GM12878 (cell line): ENCODE data around the gene ANKRD13C. TPM values are rescaled to one million over a fixed set of nuclear protein-coding genes. Genes with fewer than 3 reads are reported as not detected.

Experiments used
- ATAC-seq: fragments of 200-7000 bp; cut with Tn5 transposase; 3 replicates; pipeline ENCODE4 v1.9.1; 2020; ENCODE audit warnings: mild to moderate bottlenecking, moderate library complexity
- BruUV-seq: library from RNA; stranded (reverse); fragments of 400-500 nt; replicated peaks from 2 replicates; lab custom pipeline; 2021; lab: Mats Ljungman, UMichigan
- CTCF ChIA-PET: fragments of 300-600 bp; sonication (Branson Sonifier 250); formaldehyde crosslinking; extraction: SDS; loops from one replicate; lab custom pipeline; 2021; ENCODE audit warnings: inconsistent platforms; lab: Yijun Ruan, JAX
- POLR2A ChIA-PET: fragments of 350-600 bp; formaldehyde crosslinking; extraction: SDS; loops from one replicate; lab custom pipeline; 2021; ENCODE audit warnings: inconsistent platforms; lab: Charles Lee
- RAD21 ChIA-PET: fragments of 300-600 bp; sonication (Branson Sonifier 250); formaldehyde crosslinking; loops from one replicate; lab custom pipeline; 2023; ENCODE audit warnings: antibody characterized with exemption; ENCODE audit not compliant: unreplicated experiment; lab: Charles Lee
- SMC1A ChIA-PET: fragments of 300-600 bp; sonication (Branson Sonifier 250); formaldehyde crosslinking; loops from one replicate; lab custom pipeline; 2023; ENCODE audit not compliant: unreplicated experiment, uncharacterized antibody; lab: Charles Lee
- DNase-seq: peaks from one replicate; pipeline ENCODE4 v3.0.0-alpha.2; 2011; ENCODE audit warnings: low read depth, low spot score
- FAIRE-seq: peaks from 3 replicates; lab custom pipeline; 2011; peaks lifted over from hg19 to GRCh38; lab: Jason Lieb, UNC
- H2AFZ ChIP-seq: 2 replicates; pipeline ENCODE4 v1.6.0; 2011; ENCODE audit warnings: low read depth, low read length, control low read depth; ENCODE audit not compliant: control insufficient read depth
- H3K27ac ChIP-seq: 2 replicates; pipeline ENCODE4 v1.5.1; 2011; ENCODE audit warnings: control low read depth; ENCODE audit not compliant: control insufficient read depth, insufficient read depth
- H3K27me3 ChIP-seq, 2 experiments: replicated peaks in 1 of 2; 2 replicates each; pipeline versions ENCODE4 v1.6.0 to v1.6.1; 2011; ENCODE audit warnings: low read length in 1 of 2; ENCODE audit not compliant: control insufficient read depth in 2 of 2, insufficient read depth in 2 of 2
- H3K36me3 ChIP-seq, 2 experiments: 2 replicates each; pipeline ENCODE4 v1.5.1; 2011; ENCODE audit warnings: low read length in 1 of 2; ENCODE audit not compliant: control insufficient read depth in 2 of 2, insufficient read depth in 2 of 2
- H3K4me1 ChIP-seq: 2 replicates; pipeline ENCODE4 v1.6.1; 2011; ENCODE audit warnings: mild to moderate bottlenecking, low read length, moderate library complexity, mixed read lengths; ENCODE audit not compliant: control insufficient read depth, insufficient read depth
- H3K4me2 ChIP-seq: 2 replicates; pipeline ENCODE4 v1.6.0; 2011; ENCODE audit warnings: control low read depth; ENCODE audit not compliant: control insufficient read depth, insufficient read depth
- H3K4me3 ChIP-seq: fragments of 200-600 bp; sonication (generic); 2 replicates; pipeline ENCODE4 v1.5.1; 2016
- H3K79me2 ChIP-seq: 2 replicates; pipeline ENCODE4 v1.6.0; 2011; ENCODE audit warnings: low read length; ENCODE audit not compliant: control insufficient read depth, insufficient read depth
- H3K9ac ChIP-seq: 2 replicates; pipeline ENCODE4 v1.8.0; 2011; ENCODE audit warnings: low read length, control low read depth, mixed read lengths; ENCODE audit not compliant: control insufficient read depth, insufficient read depth
- H3K9me3 ChIP-seq: replicated peaks from 3 replicates; pipeline ENCODE4 v1.5.1; 2011; ENCODE audit warnings: mild to moderate bottlenecking, low read length; ENCODE audit not compliant: control insufficient read depth, insufficient read depth
- H4K20me1 ChIP-seq: 2 replicates; pipeline ENCODE4 v1.6.0; 2011; ENCODE audit not compliant: control insufficient read depth, insufficient read depth
- CEBPB ChIP-seq, 2 experiments: fragments of 150-350 bp in 1 of 2; IDR thresholded peaks; 2 replicates each; pipeline ENCODE4 v1.6.1; 2012 to 2014; ENCODE audit warnings: low read depth in 2 of 2, low read length in 2 of 2, borderline replicate concordance in 1 of 2, inconsistent platforms in 1 of 2
- CHD4 ChIP-seq: fragments of 200-600 bp; sonication (generic); IDR thresholded peaks from 2 replicates; pipeline ENCODE4 v1.6.1; 2016; ENCODE audit warnings: mild to moderate bottlenecking
- EED ChIP-seq: sonication (generic); IDR thresholded peaks from 2 replicates; pipeline ENCODE4 v1.6.1; 2016; ENCODE audit warnings: antibody characterized with exemption, low read depth
- ESRRA ChIP-seq: IDR thresholded peaks from 2 replicates; pipeline ENCODE4 v1.6.1; 2012; ENCODE audit warnings: mild to moderate bottlenecking, low read length, improper control_type of control experiment
- ETV6 ChIP-seq, 2 experiments: fragments of 450-650 bp in 1 of 2; IDR thresholded peaks in 1 of 2; conservative IDR thresholded peaks in 1 of 2; 2 replicates each; pipeline ENCODE4 v1.6.1; 2014; ENCODE audit warnings: antibody characterized with exemption in 1 of 2, borderline replicate concordance in 1 of 2, low read depth in 1 of 2, mild to moderate bottlenecking in 1 of 2, moderate library complexity in 1 of 2
- GABPA ChIP-seq: IDR thresholded peaks from 2 replicates; pipeline ENCODE4 v1.6.1; 2014; ENCODE audit warnings: antibody characterized with exemption, low read depth, mild to moderate bottlenecking, inconsistent platforms
- IKZF1 ChIP-seq: fragments of 450-650 bp; conservative IDR thresholded peaks from 2 replicates; pipeline ENCODE4 v1.6.1; 2017; ENCODE audit warnings: antibody characterized with exemption, mild to moderate bottlenecking
- JUND ChIP-seq: IDR thresholded peaks from 2 replicates; pipeline ENCODE4 v1.6.1; 2012; ENCODE audit warnings: low read depth, mild to moderate bottlenecking, low read length, improper control_type of control experiment, moderate library complexity
- MEF2B ChIP-seq: fragments of 450-650 bp; IDR thresholded peaks from 2 replicates; pipeline ENCODE4 v1.6.1; 2018; ENCODE audit warnings: mild to moderate bottlenecking, moderate library complexity; ENCODE audit not compliant: partially characterized antibody, poor library complexity, severe bottlenecking
- NBN ChIP-seq: fragments of 450-650 bp; IDR thresholded peaks from 2 replicates; pipeline ENCODE4 v1.6.1; 2016
- POLR2AphosphoS2 ChIP-seq: IDR thresholded peaks from 2 replicates; pipeline ENCODE4 v1.6.1; 2011; ENCODE audit warnings: low read depth, mild to moderate bottlenecking, low read length, improper control_type of control experiment, moderate library complexity
- RAD21 ChIP-seq: IDR thresholded peaks from 2 replicates; pipeline ENCODE4 v1.6.1; 2011; ENCODE audit warnings: mild to moderate bottlenecking, low read depth, low read length, moderate library complexity; ENCODE audit not compliant: insufficient read depth
- RAD51 ChIP-seq: fragments of 450-650 bp; IDR thresholded peaks from 2 replicates; pipeline ENCODE4 v1.6.1; 2016; ENCODE audit warnings: moderate library complexity, mild to moderate bottlenecking, inconsistent platforms
- RFX5 ChIP-seq: IDR thresholded peaks from 2 replicates; pipeline ENCODE4 v1.6.1; 2011; ENCODE audit warnings: low read depth, low read length, improper control_type of control experiment
- SIX5 ChIP-seq: IDR thresholded peaks from 2 replicates; pipeline ENCODE4 v1.6.1; 2011; ENCODE audit warnings: mild to moderate bottlenecking, low read depth, low read length, moderate library complexity; ENCODE audit not compliant: severe bottlenecking
- SRF ChIP-seq, 2 experiments: IDR thresholded peaks; 2 replicates each; pipeline ENCODE4 v1.6.1; 2011; ENCODE audit warnings: low read depth in 2 of 2, low read length in 2 of 2, mild to moderate bottlenecking in 1 of 2, moderate library complexity in 1 of 2
- STAT1 ChIP-seq: fragments of 450-650 bp; conservative IDR thresholded peaks from 2 replicates; pipeline ENCODE4 v1.6.1; 2014; ENCODE audit warnings: antibody characterized with exemption, mild to moderate bottlenecking
- TAF1 ChIP-seq: IDR thresholded peaks from 2 replicates; pipeline ENCODE4 v1.6.1; 2011; ENCODE audit warnings: mild to moderate bottlenecking, low read depth, low read length, borderline replicate concordance
- ZNF274 ChIP-seq: IDR thresholded peaks from one replicate; pipeline ENCODE4 v1.8.0; 2011; ENCODE audit not compliant: insufficient read length, insufficient read depth
- WGBS: methylation state at CpG from one replicate; pipeline ENCODE4 v1.1.6; 2016; ENCODE audit warnings: low lambda C conversion rate; ENCODE audit not compliant: insufficient replicate concordance, insufficient coverage; ENCODE audit errors: missing lambda C conversion rate; 5-methylcytosine and 5-hydroxymethylcytosine counted together
- in situ Hi-C: fragments of 300-500 bp; cut with MboI; formaldehyde crosslinking; loops from 9 replicates; pipeline ENCODE4 v1.14.3; 2018; ENCODE audit warnings: mixed read lengths
- intact Hi-C: fragments of 100-400 bp; cut with micrococcal nuclease; formaldehyde crosslinking; loops from one replicate; pipeline ENCODE4 v1.14.2; 2022; ENCODE audit not compliant: unreplicated experiment
- polyA plus RNA-seq, 11 experiments: library from polyadenylated mRNA; depleted of rRNA in 4 of 11; unstranded in 6 of 11; stranded (reverse) in 5 of 11; fragments of >200 nt; fragmentation: Nextera tagmentation in 4 of 11; fragmentation: Illumina TruSeq in 1 of 11; extraction: Ambion mirVana in 4 of 11; extraction: Trizol in 1 of 11; gene quantifications; 1 replicate in 1 of 11; 2 replicates in 10 of 11; pipeline versions ENCODE4 v1.2.1 to v1.2.3, GENCODE V29; 2011 to 2016; ENCODE audit warnings: inconsistent platforms in 2 of 11, missing spikeins in 2 of 11, low read depth in 1 of 11
- total RNA-seq, 4 experiments: library from RNA; depleted of rRNA in 3 of 4; stranded (reverse); fragments of >200 nt in 3 of 4; fragmentation: Illumina TruSeq in 1 of 4; extraction: Trizol in 1 of 4; gene quantifications; 2 replicates each; pipeline versions ENCODE4 v1.2.1 to v1.2.3, GENCODE V29; 2013 to 2021
- TF ChIP-seq, protein P1 (sequence below): fragments of 450-650 bp; IDR thresholded peaks from 2 replicates; pipeline ENCODE4 v1.6.1; 2018; ENCODE audit warnings: borderline replicate concordance, mild to moderate bottlenecking; ENCODE audit not compliant: partially characterized antibody

ANKRD13C gene
- total and polyA plus RNA-seq, 10 of the 15 experiments (the other 5 are each of a cell fraction or from before 2014, with no cell fraction given), result 3.7 to 24.4 (median 14.1) TPM

DNA sequence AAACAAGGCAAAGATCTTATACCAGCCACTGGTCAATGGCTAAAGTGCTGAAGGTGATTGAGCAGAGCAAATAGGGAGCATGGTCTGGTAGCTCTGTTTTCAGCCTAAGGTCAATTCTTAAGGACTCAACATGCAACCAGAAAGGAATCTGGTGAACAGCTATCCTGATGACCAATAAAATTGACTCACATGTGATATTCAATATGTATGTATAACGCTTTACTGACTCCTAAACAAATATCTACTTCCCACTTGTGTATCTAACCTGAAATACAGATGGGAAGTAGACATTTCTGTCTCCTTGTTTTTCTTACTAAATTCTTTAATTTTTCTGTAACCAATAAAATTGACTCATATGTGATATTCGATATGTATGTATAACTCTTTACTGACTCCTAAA lies 31.6 kb upstream of the ANKRD13C start:
- 93% methylated on average over 2 of the region's 2 CpGs for WGBS
- Histone ChIP-seq H3K27me3 (no peaks in the 10 kb centered on the region), H3K36me3 (no peaks in the 10 kb centered on the region), H3K4me3 (no peak overlapping the region), H3K4me1 (no peaks in the 10 kb centered on the region), H3K9ac (no peak overlapping the region), H3K79me2 (no peaks in the 10 kb centered on the region), H4K20me1 (no peaks in the 10 kb centered on the region), H2AFZ (no peak overlapping the region), H3K4me2 (no peak overlapping the region), H3K27ac (no peak overlapping the region), H3K9me3 (no peaks in the 10 kb centered on the region; the same call in 2 of the 3 replicates)
- ChIA-PET SMC1A (no interaction called here), POLR2A (no interaction called here), CTCF (no interaction called here), RAD21 (no interaction called here)
- in situ Hi-C loops, result no loop called here
- no TSS peak for BruUV-seq
- intact Hi-C loops, result no loop called here
- TF ChIP-seq SIX5, result no peak
- no peak for TF ChIP-seq RAD21
- TF ChIP-seq ETV6 (conservative IDR thresholded peaks at IDR 0.05 in 1 of 2, IDR thresholded peaks at IDR 0.05 in 1 of 2; ENCODE audit: borderline replicate concordance in 1 of 2, low read depth in 1 of 2), result no peak
- TF ChIP-seq CHD4, result no peak
- no peak for TF ChIP-seq IKZF1
- TF ChIP-seq, protein P1, sequence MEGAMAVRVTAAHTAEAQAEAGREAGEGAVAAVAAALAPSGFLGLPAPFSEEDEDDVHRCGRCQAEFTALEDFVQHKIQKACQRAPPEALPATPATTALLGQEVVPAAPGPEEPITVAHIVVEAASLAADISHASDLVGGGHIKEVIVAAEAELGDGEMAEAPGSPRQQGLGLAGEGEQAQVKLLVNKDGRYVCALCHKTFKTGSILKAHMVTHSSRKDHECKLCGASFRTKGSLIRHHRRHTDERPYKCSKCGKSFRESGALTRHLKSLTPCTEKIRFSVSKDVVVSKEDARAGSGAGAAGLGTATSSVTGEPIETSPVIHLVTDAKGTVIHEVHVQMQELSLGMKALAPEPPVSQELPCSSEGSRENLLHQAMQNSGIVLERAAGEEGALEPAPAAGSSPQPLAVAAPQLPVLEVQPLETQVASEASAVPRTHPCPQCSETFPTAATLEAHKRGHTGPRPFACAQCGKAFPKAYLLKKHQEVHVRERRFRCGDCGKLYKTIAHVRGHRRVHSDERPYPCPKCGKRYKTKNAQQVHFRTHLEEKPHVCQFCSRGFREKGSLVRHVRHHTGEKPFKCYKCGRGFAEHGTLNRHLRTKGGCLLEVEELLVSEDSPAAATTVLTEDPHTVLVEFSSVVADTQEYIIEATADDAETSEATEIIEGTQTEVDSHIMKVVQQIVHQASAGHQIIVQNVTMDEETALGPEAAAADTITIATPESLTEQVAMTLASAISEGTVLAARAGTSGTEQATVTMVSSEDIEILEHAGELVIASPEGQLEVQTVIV, result no peak
- no peak for TF ChIP-seq RFX5
- TF ChIP-seq NBN, result no peak
- TF ChIP-seq ESRRA, result no peak
- no peak for TF ChIP-seq SRF (IDR thresholded peaks at IDR 0.05; ENCODE audit: low read depth in 2 of 2, low read length in 2 of 2)
- TF ChIP-seq EED, result no peak
- TF ChIP-seq GABPA, result no peak
- no peak for TF ChIP-seq RAD51
- no peak for TF ChIP-seq CEBPB (IDR thresholded peaks at IDR 0.05; ENCODE audit: borderline replicate concordance in 1 of 2, low read depth in 2 of 2, low read length in 2 of 2)
- TF ChIP-seq ZNF274, result no peak
- no peak for TF ChIP-seq POLR2AphosphoS2
- no peak for TF ChIP-seq STAT1
- TF ChIP-seq TAF1, result no peak
- no peak for TF ChIP-seq JUND
- no peak for TF ChIP-seq MEF2B
- FAIRE-seq, result no peak
- ATAC-seq, result no peak
- DNase-seq, result no peak
